ENCODE results near the gene NEDD4L. TPM values are rescaled to one million over a fixed set of nuclear protein-coding genes. Genes with fewer than 3 reads are reported as not detected.
"Not testable (repeated sequence)": the region's sequence is repeated elsewhere in the genome, so short reads cannot be mapped to it uniquely, and the experiment has no call there.

Gene NEDD4L
- total RNA-seq, 2 experiments from 2014 or later: 3.4 to 4.3 TPM

- no peak overlapping the region for H3K27ac Mint-ChIP-seq
- no peaks in the 10 kb centered on the region for H3K36me3 Mint-ChIP-seq (ENCODE audit: low read depth)
- ChIA-PET CTCF (interaction anchor here (1.4 kb wide), 1 partner anchor 337 kb away, joined by 3 read pairs; no protein-coding TSS in a partner anchor), POLR2A (no interaction called here)
- H3K4me1 Mint-ChIP-seq (ENCODE audit: low read depth): no peaks in the 10 kb centered on the region
- ATAC-seq (no peak), DNase-seq (no peak)
- no peak overlapping the region for H3K4me3 Mint-ChIP-seq
- peaks cover 4% of the 10 kb centered on the region for H3K27me3 Mint-ChIP-seq (ENCODE audit: low read depth)
- H3K9me3 Mint-ChIP-seq (ENCODE audit: insufficient read depth): no peaks in the 10 kb centered on the region
Measured at GRCh38 chr18:58426611-58427010, 382.6 kb downstream of the NEDD4L start.

DNA sequence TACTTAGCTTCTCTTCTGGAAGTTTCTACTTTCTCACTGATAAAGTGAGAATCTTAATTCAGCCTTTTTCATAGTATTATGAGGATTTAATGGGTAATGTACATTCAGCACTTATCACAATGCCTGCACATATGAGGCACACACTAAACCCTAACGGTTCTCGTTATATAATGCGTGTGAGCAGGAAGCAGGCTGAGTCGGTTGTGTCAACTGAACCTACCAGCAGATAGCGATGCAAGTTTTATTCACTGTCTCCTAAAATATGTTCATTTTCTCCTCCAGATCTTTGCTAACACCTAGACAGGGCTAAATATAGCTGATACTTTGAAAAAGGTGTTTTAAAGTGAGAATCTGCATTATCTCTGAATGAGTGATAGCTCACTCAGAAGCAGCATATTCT lies 383.3 kb downstream of the NEDD4L start:
- no peak for ATAC-seq
- no peaks in the 10 kb centered on the region for H3K36me3 Mint-ChIP-seq (ENCODE audit: low read depth)
- ChIA-PET CTCF (interaction anchor here (1.4 kb wide), 1 partner anchor 337 kb away, joined by 3 read pairs; no protein-coding TSS in a partner anchor), POLR2A (no interaction called here)
- no peaks in the 10 kb centered on the region for H3K9me3 Mint-ChIP-seq (ENCODE audit: insufficient read depth)
- H3K4me1 Mint-ChIP-seq (ENCODE audit: low read depth): no peaks in the 10 kb centered on the region
- no peak for DNase-seq
- H3K4me3 Mint-ChIP-seq: no peak overlapping the region
- peaks cover 4% of the 10 kb centered on the region for H3K27me3 Mint-ChIP-seq (ENCODE audit: low read depth)
- H3K27ac Mint-ChIP-seq: no peak overlapping the region

DNA sequence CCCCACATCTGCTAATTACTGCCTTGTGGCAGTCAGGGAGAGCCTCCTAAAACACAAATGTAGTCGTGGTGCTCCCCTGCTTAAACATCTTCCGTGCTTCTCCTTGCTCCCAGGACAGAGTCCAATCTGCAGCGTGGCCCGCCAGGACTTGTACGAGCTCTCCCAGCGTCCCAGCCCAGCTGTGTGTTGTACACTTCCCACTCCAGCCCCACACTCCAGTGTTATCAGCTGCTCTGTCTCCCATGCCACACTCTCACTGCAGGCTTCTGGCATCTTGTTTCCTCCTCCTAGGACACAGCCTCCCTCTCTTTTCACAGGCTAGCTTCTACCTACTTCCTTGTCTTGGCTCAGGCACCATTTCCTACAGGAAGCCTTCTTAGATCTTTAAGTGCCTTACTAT lies 385.4 kb downstream of the NEDD4L start:
- ChIA-PET CTCF (no interaction called here), POLR2A (no interaction called here)
- DNase-seq (no peak), ATAC-seq (no peak)
- Mint-ChIP-seq H3K4me1 (ENCODE audit: low read depth) (no peaks in the 10 kb centered on the region), H3K27me3 (ENCODE audit: low read depth) (peaks cover 4% of the 10 kb centered on the region), H3K4me3 (no peak overlapping the region), H3K27ac (no peak overlapping the region), H3K36me3 (ENCODE audit: low read depth) (no peaks in the 10 kb centered on the region), H3K9me3 (ENCODE audit: insufficient read depth) (no peaks in the 10 kb centered on the region)

DNA sequence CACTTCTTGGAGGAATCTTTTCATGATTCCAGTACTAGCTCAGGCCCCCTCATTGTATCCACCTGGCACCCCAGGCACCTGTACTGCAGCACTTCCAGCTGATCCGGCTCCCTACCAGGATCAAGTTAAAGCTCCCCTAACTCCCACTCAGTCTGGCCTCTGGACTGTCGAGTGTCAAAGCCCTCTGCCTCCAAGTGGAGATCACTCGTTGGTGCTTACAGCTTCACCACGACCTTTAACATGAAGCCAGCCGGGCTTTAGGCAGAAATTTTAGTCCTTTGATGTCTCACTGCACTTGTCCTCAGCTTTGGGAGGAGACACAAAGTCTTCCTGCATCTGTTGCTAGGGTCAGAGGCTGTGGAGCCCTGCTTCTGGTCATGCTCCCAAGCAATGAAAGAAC lies 387.2 kb downstream of the NEDD4L start:
- no peak for ATAC-seq

GRCh38 chr18:58432050-58432727 lies 388.2 kb downstream of the NEDD4L start:
- H3K27me3 Mint-ChIP-seq (ENCODE audit: low read depth): peaks cover 12% of the 10 kb centered on the region
- POLR2A ChIA-PET: no interaction called here
- CTCF ChIA-PET: no interaction called here

More for the DNA sequence above, 387.2 kb downstream of the NEDD4L start:
- CTCF ChIA-PET: no interaction called here
- Mint-ChIP-seq H3K27me3 (ENCODE audit: low read depth) (peaks cover 12% of the 10 kb centered on the region), H3K36me3 (ENCODE audit: low read depth) (no peaks in the 10 kb centered on the region), H3K4me3 (no peak overlapping the region), H3K27ac (no peak overlapping the region), H3K4me1 (ENCODE audit: low read depth) (no peaks in the 10 kb centered on the region), H3K9me3 (ENCODE audit: insufficient read depth) (no peaks in the 10 kb centered on the region)
- POLR2A ChIA-PET: no interaction called here
- DNase-seq: no peak

DNA sequence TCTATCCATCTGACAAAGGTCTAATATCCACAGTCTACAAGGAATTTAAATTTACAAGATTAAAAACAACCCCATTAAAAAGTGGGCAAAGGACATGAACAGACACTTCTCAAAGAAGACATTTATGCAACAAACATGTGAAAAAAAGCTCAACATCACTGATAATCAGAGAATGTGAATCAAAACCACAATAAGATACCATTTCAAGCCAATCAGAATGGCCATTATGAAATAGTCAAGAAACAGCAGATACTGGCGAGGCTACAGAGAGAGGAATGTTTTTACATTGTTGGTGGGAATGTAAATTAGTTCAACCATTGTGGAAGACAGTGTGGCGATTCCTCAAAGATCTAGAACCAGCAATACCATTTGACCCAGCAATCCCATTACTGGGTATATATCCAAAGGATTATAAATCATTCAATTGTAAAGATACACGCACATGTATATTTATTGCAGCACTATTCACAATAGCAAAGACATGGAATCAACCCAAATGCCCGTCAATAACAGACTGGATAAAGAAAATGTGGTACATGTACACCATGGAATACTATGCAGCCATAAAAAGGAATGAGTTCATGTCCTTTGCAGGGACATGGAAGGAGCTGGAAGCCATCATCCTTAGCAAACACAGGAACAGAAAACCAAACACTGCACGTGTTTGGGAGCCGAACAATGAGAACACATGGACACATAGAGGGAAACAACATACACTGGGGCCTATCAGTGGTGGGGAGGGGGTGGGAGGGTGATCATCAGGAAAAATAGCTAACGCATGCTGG lies 391.4 kb downstream of the NEDD4L start:
- CTCF ChIA-PET; H3K36me3 Mint-ChIP-seq (ENCODE audit: low read depth); ATAC-seq; H3K4me3 Mint-ChIP-seq; DNase-seq; H3K27me3 Mint-ChIP-seq (ENCODE audit: low read depth); POLR2A ChIA-PET; H3K9me3 Mint-ChIP-seq (ENCODE audit: insufficient read depth); H3K27ac Mint-ChIP-seq: not testable (repeated sequence)
- H3K4me1 Mint-ChIP-seq (ENCODE audit: low read depth): peaks cover 14% of the 10 kb centered on the region

More at GRCh38 chr18:58432050-58432727, 388.2 kb downstream of the NEDD4L start:
- ATAC-seq: no peak
- no peak overlapping the region for H3K4me3 Mint-ChIP-seq
- no peaks in the 10 kb centered on the region for H3K9me3 Mint-ChIP-seq (ENCODE audit: insufficient read depth)
- H3K27ac Mint-ChIP-seq: no peak overlapping the region
- no peaks in the 10 kb centered on the region for H3K36me3 Mint-ChIP-seq (ENCODE audit: low read depth)
- no peaks in the 10 kb centered on the region for H3K4me1 Mint-ChIP-seq (ENCODE audit: low read depth)
- no peak for DNase-seq

DNA sequence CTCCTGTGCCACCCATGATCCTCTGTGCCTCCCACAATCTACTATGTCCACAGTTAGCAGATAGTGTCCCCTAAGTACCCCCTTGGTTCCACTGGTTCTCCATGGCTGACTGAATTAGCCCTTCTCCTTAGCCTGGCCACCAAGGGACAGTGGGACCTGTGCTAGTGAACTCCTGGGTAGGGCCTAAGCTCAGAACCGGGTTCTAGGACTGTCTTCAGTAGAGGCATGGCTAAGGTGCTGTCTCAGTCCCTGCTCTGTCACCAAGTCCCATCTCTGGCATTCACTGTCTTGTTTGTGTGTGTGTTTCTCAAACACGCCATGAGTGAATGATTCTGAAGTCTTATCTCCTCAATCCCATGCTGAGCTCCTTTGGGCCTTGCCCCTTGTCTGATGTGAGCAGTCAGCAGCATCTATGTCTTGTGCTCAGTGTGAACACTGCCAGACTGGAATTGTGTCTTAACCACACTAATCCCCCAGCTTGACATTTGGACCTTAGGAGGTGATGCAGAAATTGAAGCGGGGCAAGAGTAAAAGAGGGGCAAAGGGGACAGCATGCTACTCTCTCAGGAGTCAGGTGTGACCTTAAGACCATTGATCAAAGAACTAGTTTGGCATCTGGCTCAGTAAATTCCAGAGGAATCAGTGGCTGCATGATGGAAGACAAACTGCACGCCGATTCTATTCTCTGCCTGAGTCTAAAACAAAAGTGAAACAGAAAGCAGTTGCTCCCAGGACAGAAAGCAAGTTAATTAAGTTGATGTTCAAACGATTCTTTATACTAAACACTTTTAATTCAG lies 394.3 kb downstream of the NEDD4L start:
- Mint-ChIP-seq H3K9me3 (ENCODE audit: insufficient read depth) (no peaks in the 10 kb centered on the region), H3K4me1 (ENCODE audit: low read depth) (peaks cover 14% of the 10 kb centered on the region), H3K36me3 (ENCODE audit: low read depth) (no peaks in the 10 kb centered on the region), H3K4me3 (peak overlapping the region; percentile 66), H3K27me3 (ENCODE audit: low read depth) (peaks cover 8% of the 10 kb centered on the region), H3K27ac (peak overlapping the region; percentile 83)
- peak; percentile 36 for DNase-seq
- ATAC-seq: peak; percentile 76
- POLR2A ChIA-PET: interaction anchor here (0.7 kb wide), 2 partner anchors 195 to 389 kb away, joined by 4 to 5 read pairs; no protein-coding TSS in a partner anchor
- CTCF ChIA-PET: interaction anchor here (0.6 to 1.5 kb wide), 3 partner anchors 257 to 326 kb away, joined by 3 to 4 read pairs (median 3); no protein-coding TSS in a partner anchor

DNA sequence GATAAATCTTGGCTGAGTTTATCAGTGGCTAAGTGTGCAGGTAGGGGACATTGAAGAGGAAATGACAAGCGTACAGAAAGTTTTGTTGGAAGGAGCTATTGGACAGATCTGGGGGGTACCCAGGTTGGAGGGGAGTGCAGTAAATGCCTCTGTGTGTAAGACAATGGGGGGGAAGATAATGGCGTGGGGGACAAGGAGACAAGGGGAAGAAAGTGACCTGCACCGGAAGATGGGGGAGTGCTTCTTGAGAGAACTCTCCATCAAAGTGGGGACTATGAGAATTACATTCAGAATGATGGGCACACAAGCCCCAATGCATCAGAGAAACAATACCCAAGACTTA lies 394.9 kb downstream of the NEDD4L start:
- H3K36me3 Mint-ChIP-seq (ENCODE audit: low read depth): no peaks in the 10 kb centered on the region
- H3K27ac Mint-ChIP-seq: peak overlapping the region; percentile 83
- H3K9me3 Mint-ChIP-seq (ENCODE audit: insufficient read depth): no peaks in the 10 kb centered on the region
- ATAC-seq (peak; percentile 67), DNase-seq (peak; percentile 27)
- peak overlapping the region; percentile 66 for H3K4me3 Mint-ChIP-seq
- peaks cover 8% of the 10 kb centered on the region for H3K27me3 Mint-ChIP-seq (ENCODE audit: low read depth)
- ChIA-PET POLR2A (interaction anchor here (0.7 kb wide), 2 partner anchors 195 to 389 kb away, joined by 4 to 5 read pairs; no protein-coding TSS in a partner anchor), CTCF (interaction anchor here (0.6 to 1.5 kb wide), 4 partner anchors 33 to 325 kb away, joined by 3 to 4 read pairs (median 3); no protein-coding TSS in a partner anchor)
- peaks cover 14% of the 10 kb centered on the region for H3K4me1 Mint-ChIP-seq (ENCODE audit: low read depth)

DNA sequence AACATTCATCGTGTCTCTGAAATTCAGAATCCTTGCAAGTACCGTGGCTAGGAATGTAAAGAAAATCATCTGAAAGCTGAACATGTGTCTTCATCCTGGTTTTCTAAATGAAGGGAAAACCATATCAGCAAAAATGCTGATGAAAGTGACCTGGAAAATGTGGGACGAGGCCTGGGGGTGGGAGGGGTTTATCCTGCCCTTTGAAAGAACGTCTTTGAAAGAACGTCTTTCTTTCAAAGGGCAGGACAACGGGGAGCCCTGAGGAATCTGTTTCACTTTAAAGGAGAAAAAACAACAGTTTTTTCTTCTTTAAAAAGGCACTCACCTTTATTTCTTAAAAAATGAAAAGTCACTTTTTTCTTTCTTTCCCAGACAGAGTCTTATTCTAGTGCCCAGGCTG lies 399.6 kb downstream of the NEDD4L start:
- ChIA-PET CTCF (no interaction called here), POLR2A (no interaction called here)
- no peaks in the 10 kb centered on the region for H3K9me3 Mint-ChIP-seq (ENCODE audit: insufficient read depth)
- H3K27me3 Mint-ChIP-seq (ENCODE audit: low read depth): peaks cover 2% of the 10 kb centered on the region
- no peak overlapping the region for H3K27ac Mint-ChIP-seq
- no peak for ATAC-seq
- peaks cover 6% of the 10 kb centered on the region for H3K4me1 Mint-ChIP-seq (ENCODE audit: low read depth)
- no peaks in the 10 kb centered on the region for H3K36me3 Mint-ChIP-seq (ENCODE audit: low read depth)
- no peak overlapping the region for H3K4me3 Mint-ChIP-seq
- no peak for DNase-seq

GRCh38 chr18:58446391-58447060 lies 402.5 kb downstream of the NEDD4L start:
- POLR2A ChIA-PET: no interaction called here
- no peaks in the 10 kb centered on the region for H3K4me1 Mint-ChIP-seq (ENCODE audit: low read depth)
- H3K4me3 Mint-ChIP-seq: no peak overlapping the region
- CTCF ChIA-PET: no interaction called here
- no peak for DNase-seq
- H3K36me3 Mint-ChIP-seq (ENCODE audit: low read depth): no peaks in the 10 kb centered on the region
- H3K9me3 Mint-ChIP-seq (ENCODE audit: insufficient read depth): no peaks in the 10 kb centered on the region
- H3K27me3 Mint-ChIP-seq (ENCODE audit: low read depth): peaks cover 2% of the 10 kb centered on the region
- no peak overlapping the region for H3K27ac Mint-ChIP-seq
- ATAC-seq: no peak

DNA sequence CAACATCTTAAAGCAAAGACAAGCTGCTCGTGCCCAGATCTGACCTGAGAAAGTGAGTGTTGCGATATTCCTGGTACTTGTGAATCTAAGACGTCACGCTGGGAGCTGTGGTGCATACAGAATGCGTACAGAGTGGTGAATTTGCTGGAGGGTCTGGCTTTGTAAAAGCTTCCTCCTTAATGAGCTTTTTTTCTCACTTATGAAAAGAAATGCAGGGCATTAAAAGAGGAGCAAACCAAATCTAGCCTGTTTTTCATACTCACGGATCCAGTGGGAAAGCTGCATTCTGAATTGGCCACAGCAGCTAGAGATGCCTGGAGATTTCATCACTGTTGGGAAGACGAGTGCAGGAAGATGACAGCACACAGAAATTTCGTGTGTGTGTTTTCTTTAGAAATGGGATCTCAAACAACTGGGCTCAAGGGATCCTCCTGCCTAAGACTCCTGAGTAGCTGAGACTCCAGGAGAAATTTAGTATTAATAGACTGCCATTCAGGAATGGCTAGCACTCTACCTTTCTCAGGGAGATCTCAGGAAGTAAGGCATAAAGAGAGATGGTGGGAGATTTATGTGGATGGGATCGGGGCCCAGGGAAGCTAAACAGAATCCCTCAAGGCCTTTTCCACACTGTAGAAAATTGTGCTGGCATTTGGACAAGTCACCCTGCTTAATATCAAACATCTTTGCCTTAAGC lies 403.5 kb downstream of the NEDD4L start:
- Mint-ChIP-seq H3K27me3 (ENCODE audit: low read depth) (peaks cover 2% of the 10 kb centered on the region), H3K27ac (no peak overlapping the region), H3K4me1 (ENCODE audit: low read depth) (no peaks in the 10 kb centered on the region), H3K36me3 (ENCODE audit: low read depth) (no peaks in the 10 kb centered on the region), H3K4me3 (no peak overlapping the region), H3K9me3 (ENCODE audit: insufficient read depth) (no peaks in the 10 kb centered on the region)
- no peak for DNase-seq
- POLR2A ChIA-PET: no interaction called here
- no peak for ATAC-seq
- CTCF ChIA-PET: interaction anchor here (0.7 kb wide), 1 partner anchor 9 kb away, joined by 3 read pairs; no protein-coding TSS in a partner anchor
